Measurements from ENCODE around the gene TRMT1. TPM values are rescaled to one million over a fixed set of nuclear protein-coding genes. Genes with fewer than 3 reads are reported as not detected.

Gene TRMT1
- total and polyA plus RNA-seq, 2 donors (not counting 1 experiment from before 2014, with no cell fraction given), result 91.8 to 281 TPM

DNA sequence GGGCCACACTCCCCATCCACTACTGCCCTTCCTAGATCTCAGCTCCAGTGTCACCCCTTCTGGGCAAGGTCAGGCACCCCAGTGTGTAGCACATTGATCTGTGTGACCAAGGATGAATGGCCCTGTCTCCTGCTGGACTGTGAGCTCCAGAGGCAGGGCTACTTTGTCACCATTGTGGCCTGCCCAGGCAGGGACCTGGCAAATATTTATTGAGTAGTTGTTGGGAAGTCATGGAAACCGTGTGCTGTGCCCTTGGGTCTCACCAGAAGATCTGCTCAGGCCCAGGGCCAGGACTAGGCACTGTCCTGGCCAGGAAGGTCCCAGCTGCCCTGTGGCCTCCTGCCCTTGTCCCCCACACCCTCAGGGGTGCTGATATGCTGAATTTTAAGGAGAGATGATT lies 12.0 kb upstream of the TRMT1 start:
- no peaks in the 10 kb centered on the region for H3K9me3 ChIP-seq (ENCODE audit: control extremely low read depth in 1 of 3, control insufficient read depth in 2 of 3, insufficient read depth in 1 of 3, low read length in 2 of 3)
- POLR2A ChIA-PET, result no interaction called here
- no peaks in the 10 kb centered on the region for H3K27me3 Mint-ChIP-seq
- H3K27ac ChIP-seq (ENCODE audit: low read length in 2 of 2), result no peak overlapping the region
- peaks cover 12% of the 10 kb centered on the region for H3K4me1 Mint-ChIP-seq
- H3K9ac ChIP-seq (ENCODE audit: low read length), result no peak overlapping the region
- whole genome bisulfite sequencing (ENCODE audit: insufficient coverage), result 80% methylated on average over 1 of the region's 1 CpG
- no peak overlapping the region for H3K4me3 ChIP-seq (ENCODE audit: control extremely low read depth in 1 of 5, extremely low read depth in 1 of 5, insufficient read depth in 1 of 5, low read depth in 2 of 5, low read length in 4 of 5)
- no peak overlapping the region for H3K27ac Mint-ChIP-seq
- no peak for ATAC-seq (ENCODE audit: low read depth)
- CTCF ChIA-PET, result interaction anchor here (1.0 to 1.5 kb wide), 3 partner anchors 67 to 461 kb away, joined by 3 to 4 read pairs (median 3); no protein-coding TSS in a partner anchor
- intact Hi-C loops (cut with micrococcal nuclease), result no loop called here
- DNase-seq, result no peak
- H3K4me3 Mint-ChIP-seq, result no peak overlapping the region
- TF ChIP-seq, protein P1, sequence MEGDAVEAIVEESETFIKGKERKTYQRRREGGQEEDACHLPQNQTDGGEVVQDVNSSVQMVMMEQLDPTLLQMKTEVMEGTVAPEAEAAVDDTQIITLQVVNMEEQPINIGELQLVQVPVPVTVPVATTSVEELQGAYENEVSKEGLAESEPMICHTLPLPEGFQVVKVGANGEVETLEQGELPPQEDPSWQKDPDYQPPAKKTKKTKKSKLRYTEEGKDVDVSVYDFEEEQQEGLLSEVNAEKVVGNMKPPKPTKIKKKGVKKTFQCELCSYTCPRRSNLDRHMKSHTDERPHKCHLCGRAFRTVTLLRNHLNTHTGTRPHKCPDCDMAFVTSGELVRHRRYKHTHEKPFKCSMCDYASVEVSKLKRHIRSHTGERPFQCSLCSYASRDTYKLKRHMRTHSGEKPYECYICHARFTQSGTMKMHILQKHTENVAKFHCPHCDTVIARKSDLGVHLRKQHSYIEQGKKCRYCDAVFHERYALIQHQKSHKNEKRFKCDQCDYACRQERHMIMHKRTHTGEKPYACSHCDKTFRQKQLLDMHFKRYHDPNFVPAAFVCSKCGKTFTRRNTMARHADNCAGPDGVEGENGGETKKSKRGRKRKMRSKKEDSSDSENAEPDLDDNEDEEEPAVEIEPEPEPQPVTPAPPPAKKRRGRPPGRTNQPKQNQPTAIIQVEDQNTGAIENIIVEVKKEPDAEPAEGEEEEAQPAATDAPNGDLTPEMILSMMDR (IDR thresholded peaks at IDR 0.05), result no peak
- TF ChIP-seq EZH2 (IDR thresholded peaks at IDR 0.05; ENCODE audit: borderline replicate concordance, insufficient read depth, low read depth, low read length, poor library complexity, severe bottlenecking), result no peak
- peaks cover 8% of the 10 kb centered on the region for H4K20me1 ChIP-seq (ENCODE audit: control insufficient read depth, insufficient read depth, low read length, poor library complexity, severe bottlenecking)
- H3K4me2 ChIP-seq (replicated peaks; ENCODE audit: low read depth, low read length, poor library complexity, severe bottlenecking), result no peak overlapping the region
- H3K27me3 ChIP-seq (replicated peaks in 1 of 4; ENCODE audit: control extremely low read depth in 1 of 4, control insufficient read depth in 3 of 4, insufficient read depth in 4 of 4, low read length in 3 of 4), result no peaks in the 10 kb centered on the region
- no peaks in the 10 kb centered on the region for H3K36me3 ChIP-seq (replicated peaks in 1 of 2; ENCODE audit: control extremely low read depth in 1 of 2, control insufficient read depth in 1 of 2, extremely low read depth in 1 of 2, insufficient read depth in 2 of 2, low read length in 1 of 2)
- H2AFZ ChIP-seq (ENCODE audit: insufficient read depth, low read depth, low read length, poor library complexity, severe bottlenecking), result no peak overlapping the region
- peaks cover 82% of the 10 kb centered on the region for H3K79me2 ChIP-seq (ENCODE audit: control insufficient read depth, insufficient read depth, low read length)
- H3K4me1 ChIP-seq (ENCODE audit: control insufficient read depth in 2 of 2, insufficient read depth in 2 of 2, low read length in 2 of 2), result no peaks in the 10 kb centered on the region
- H3K9me3 Mint-ChIP-seq (ENCODE audit: insufficient read depth), result no peaks in the 10 kb centered on the region

DNA sequence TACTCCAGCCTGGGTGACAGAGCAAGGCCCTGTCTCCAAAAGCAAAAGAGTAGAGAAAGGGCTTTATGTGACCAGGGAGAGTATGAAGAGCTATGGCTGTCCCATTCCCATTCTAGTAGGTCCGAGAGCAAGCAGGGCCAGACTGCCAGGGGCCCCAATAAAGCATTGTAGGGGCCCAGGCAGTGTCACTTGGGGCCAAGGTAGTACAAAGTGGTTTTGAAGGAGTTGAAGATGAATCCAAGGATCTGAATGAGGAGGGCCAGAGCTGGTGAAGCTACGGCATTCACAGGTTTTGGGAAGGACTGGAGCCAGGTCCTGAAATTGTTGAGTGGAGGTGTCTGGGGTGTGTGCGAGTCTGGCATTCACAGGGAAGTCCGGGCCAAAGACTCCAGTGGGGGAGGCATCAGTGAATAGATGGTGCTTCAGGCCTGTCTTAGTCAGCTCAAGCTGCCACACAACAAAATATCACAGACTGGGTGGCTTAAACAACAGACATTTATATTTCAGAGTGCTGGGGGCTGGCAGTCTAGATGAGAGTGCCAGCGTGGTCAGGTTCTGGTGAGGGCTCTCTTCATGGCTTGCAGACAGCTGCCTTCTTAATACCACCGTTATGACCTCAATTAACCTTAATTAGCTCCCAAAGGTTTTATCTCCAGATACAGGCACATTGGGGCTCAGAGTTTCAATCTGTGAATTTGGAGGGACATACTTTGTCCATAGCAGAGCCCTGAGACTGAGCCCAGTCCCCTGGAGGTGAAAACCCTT lies 11.5 kb upstream of the TRMT1 start:
- intact Hi-C loops (cut with micrococcal nuclease), result no loop called here
- Mint-ChIP-seq H3K4me3 (no peak overlapping the region), H3K27ac (no peak overlapping the region), H3K27me3 (no peaks in the 10 kb centered on the region), H3K9me3 (ENCODE audit: insufficient read depth) (no peaks in the 10 kb centered on the region), H3K4me1 (peaks cover 12% of the 10 kb centered on the region)
- H3K27me3 ChIP-seq (replicated peaks in 1 of 4; ENCODE audit: control extremely low read depth in 1 of 4, control insufficient read depth in 3 of 4, insufficient read depth in 4 of 4, low read length in 3 of 4), result no peaks in the 10 kb centered on the region
- ChIA-PET POLR2A (no interaction called here), CTCF (interaction anchor here (0.6 to 1.6 kb wide), 4 partner anchors 126 to 461 kb away, joined by 3 to 7 read pairs (median 4); no protein-coding TSS in a partner anchor)
- no peaks in the 10 kb centered on the region for H3K4me1 ChIP-seq (ENCODE audit: control insufficient read depth in 2 of 2, insufficient read depth in 2 of 2, low read length in 2 of 2)
- peaks cover 82% of the 10 kb centered on the region for H3K79me2 ChIP-seq (ENCODE audit: control insufficient read depth, insufficient read depth, low read length)
- no peaks in the 10 kb centered on the region for H3K9me3 ChIP-seq (ENCODE audit: control extremely low read depth in 1 of 3, control insufficient read depth in 2 of 3, insufficient read depth in 1 of 3, low read length in 2 of 3)
- H3K36me3 ChIP-seq (replicated peaks in 1 of 2; ENCODE audit: control extremely low read depth in 1 of 2, control insufficient read depth in 1 of 2, extremely low read depth in 1 of 2, insufficient read depth in 2 of 2, low read length in 1 of 2), result no peaks in the 10 kb centered on the region
- DNase-seq (no peak), ATAC-seq (ENCODE audit: low read depth) (no peak)
- H3K9ac ChIP-seq (ENCODE audit: low read length), result no peak overlapping the region
- no peak overlapping the region for H2AFZ ChIP-seq (ENCODE audit: insufficient read depth, low read depth, low read length, poor library complexity, severe bottlenecking)
- TF ChIP-seq, protein P1 (IDR thresholded peaks at IDR 0.05), result no peak
- no peak for TF ChIP-seq EZH2 (IDR thresholded peaks at IDR 0.05; ENCODE audit: borderline replicate concordance, insufficient read depth, low read depth, low read length, poor library complexity, severe bottlenecking)
- H4K20me1 ChIP-seq (ENCODE audit: control insufficient read depth, insufficient read depth, low read length, poor library complexity, severe bottlenecking), result peaks cover 8% of the 10 kb centered on the region
- no peak overlapping the region for H3K4me2 ChIP-seq (replicated peaks; ENCODE audit: low read depth, low read length, poor library complexity, severe bottlenecking)
- no peak overlapping the region for H3K4me3 ChIP-seq (ENCODE audit: control extremely low read depth in 1 of 5, extremely low read depth in 1 of 5, insufficient read depth in 1 of 5, low read depth in 2 of 5, low read length in 4 of 5)
- H3K27ac ChIP-seq (ENCODE audit: low read length in 2 of 2), result no peak overlapping the region
- 100% methylated on average over 3 of the region's 6 CpGs for WGBS (ENCODE audit: insufficient coverage)

Data from B cell (primary cell).